ENCODE results near the gene DVL2. TPM values are rescaled to one million over a fixed set of nuclear protein-coding genes. Genes with fewer than 3 reads are reported as not detected.

Gene DVL2
- total RNA-seq, 4 donors from 2014 or later: 35.9 to 182 (median 69.2) TPM

DNA sequence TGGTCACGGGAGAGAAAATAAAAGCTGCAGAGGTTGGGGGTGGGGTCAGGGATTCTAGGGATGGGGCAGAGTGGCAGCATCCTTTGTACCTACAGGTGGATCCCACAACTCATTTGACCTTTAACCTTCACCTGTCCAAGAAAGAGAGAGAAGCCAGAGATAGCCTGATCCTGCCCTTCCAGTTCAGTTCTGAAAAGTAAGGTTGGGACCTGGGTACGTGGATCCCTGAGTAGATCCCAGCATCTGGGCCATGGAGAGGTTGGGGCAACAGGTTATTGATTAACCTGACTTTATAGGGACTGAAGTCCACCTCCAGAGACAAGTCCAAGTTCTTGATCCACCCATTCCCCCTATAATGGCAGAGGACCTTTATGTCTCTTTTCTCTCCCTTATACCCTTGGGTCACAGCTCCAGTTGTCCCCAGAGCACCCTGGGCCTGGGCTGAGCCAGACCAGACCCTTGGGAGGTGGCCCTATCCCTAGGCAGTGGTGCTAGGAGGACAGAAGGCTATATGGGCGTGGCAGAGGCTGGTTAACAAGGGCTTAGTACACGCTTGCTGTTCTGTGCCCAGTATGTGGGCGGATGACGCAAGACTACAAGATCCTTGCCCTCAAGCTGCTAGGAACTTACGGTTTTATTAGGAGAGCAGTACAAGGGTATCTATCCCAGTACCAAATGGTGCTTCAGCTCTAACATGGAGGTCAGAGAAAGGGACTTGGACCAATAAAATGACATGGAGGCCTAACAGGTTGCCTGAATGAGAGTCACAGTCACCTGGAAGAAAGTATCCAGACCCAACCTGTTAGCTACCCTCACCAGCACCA, 24.6 kb upstream of the DVL2 start:
- Histone ChIP-seq H3K9me3 (no peaks in the 10 kb centered on the region), H3K27ac (peak overlapping the region; percentile 88 to 96 (median 94)), H3K36me3 (peaks cover 0 to 10% (median 0%) of the 10 kb centered on the region in 4 donors), H3K4me1 (peaks cover 0 to 59% (median 31%) of the 10 kb centered on the region in 4 donors), H3K4me3 (peak overlapping the region in 1 of 4 donors; percentile 60), H3K27me3 (peaks cover 32% of the 10 kb centered on the region)
- intact Hi-C loops (cut with DNase I; ENCODE audit: low total_unique reads): no loop called here
- WGBS, 2 donors (ENCODE audit: low coverage in 1 of 2): 47 to 73% methylated on average over 2 to 7 of the region's 7 CpGs
- peak; percentile 85 for DNase-seq
- in situ Hi-C loops (cut with MboI; ENCODE audit: low pct_ligation_motif_present in 1 of 4, low pct_unique_long_range_greater_than_20kb in 1 of 4, low sequenced_read_pairs in 3 of 4): no loop called here
- TF ChIP-seq, protein P1, sequence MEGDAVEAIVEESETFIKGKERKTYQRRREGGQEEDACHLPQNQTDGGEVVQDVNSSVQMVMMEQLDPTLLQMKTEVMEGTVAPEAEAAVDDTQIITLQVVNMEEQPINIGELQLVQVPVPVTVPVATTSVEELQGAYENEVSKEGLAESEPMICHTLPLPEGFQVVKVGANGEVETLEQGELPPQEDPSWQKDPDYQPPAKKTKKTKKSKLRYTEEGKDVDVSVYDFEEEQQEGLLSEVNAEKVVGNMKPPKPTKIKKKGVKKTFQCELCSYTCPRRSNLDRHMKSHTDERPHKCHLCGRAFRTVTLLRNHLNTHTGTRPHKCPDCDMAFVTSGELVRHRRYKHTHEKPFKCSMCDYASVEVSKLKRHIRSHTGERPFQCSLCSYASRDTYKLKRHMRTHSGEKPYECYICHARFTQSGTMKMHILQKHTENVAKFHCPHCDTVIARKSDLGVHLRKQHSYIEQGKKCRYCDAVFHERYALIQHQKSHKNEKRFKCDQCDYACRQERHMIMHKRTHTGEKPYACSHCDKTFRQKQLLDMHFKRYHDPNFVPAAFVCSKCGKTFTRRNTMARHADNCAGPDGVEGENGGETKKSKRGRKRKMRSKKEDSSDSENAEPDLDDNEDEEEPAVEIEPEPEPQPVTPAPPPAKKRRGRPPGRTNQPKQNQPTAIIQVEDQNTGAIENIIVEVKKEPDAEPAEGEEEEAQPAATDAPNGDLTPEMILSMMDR (IDR thresholded peaks at IDR 0.05): no peak
- peak; percentile 84 for TF ChIP-seq POLR2A (IDR thresholded peaks at IDR 0.05)
- peak; percentile 65 for TF ChIP-seq EP300 (IDR thresholded peaks at IDR 0.05; ENCODE audit: low read depth)
- TF ChIP-seq POLR2AphosphoS5 (IDR thresholded peaks at IDR 0.05): peak; percentile 83 to 96 (median 90)

DNA sequence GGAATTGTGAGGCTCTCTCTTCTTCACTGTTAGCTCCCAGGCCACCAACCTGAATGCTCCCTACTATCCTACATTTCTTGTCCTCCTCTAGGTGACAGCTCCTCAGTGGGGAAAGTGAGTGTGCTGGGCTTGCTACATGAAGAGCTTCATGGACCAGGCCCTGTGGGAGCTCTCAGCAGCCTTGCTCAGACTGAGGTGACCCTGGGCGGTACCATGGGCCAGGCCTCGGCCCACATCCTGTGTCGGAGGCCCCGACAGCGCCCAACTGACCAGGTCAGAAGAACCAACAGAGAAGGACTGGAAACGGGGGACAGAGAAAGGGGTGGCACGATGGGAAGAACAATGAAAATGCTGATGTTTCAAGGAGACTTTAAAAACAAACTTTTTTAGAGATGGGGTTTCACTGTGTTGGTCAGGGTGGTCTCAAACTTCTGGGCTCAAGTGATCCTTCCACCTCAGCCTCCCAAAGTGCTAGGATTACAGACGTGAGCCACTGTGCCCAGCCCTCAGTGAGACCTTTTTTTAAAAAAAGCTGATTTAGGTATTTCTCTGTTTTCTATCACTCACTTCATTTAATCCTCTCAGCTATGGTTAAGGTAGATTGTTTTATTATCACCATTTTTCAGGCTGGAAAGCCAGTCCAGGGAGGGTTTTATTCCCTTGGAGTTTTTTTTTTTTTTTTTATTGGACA, 22.6 kb upstream of the DVL2 start:
- in situ Hi-C loops (cut with MboI; ENCODE audit: low pct_ligation_motif_present in 1 of 4, low pct_unique_long_range_greater_than_20kb in 1 of 4, low sequenced_read_pairs in 3 of 4): no loop called here
- H3K36me3 ChIP-seq: peaks cover 0 to 10% (median 0%) of the 10 kb centered on the region in 4 donors
- H3K27me3 ChIP-seq: peaks cover 13% of the 10 kb centered on the region
- intact Hi-C loops (cut with DNase I; ENCODE audit: low total_unique reads): no loop called here
- peak overlapping the region in 3 of 4 donors; percentile 92 to 96 (median 95) for H3K27ac ChIP-seq
- WGBS, 2 donors (ENCODE audit: low coverage in 1 of 2): 89 to 100% methylated on average over 1 to 8 of the region's 8 CpGs
- H3K4me1 ChIP-seq: peaks cover 5 to 49% (median 30%) of the 10 kb centered on the region in 4 donors
- no peak overlapping the region for H3K4me3 ChIP-seq
- H3K9me3 ChIP-seq: no peaks in the 10 kb centered on the region
- TF ChIP-seq POLR2A (IDR thresholded peaks at IDR 0.05) (peak; percentile 30), EP300 (IDR thresholded peaks at IDR 0.05; ENCODE audit: low read depth) (no peak), POLR2AphosphoS5 (IDR thresholded peaks at IDR 0.05) (peak in 1 of 3 donors; percentile 73)
- TF ChIP-seq, protein P1 (IDR thresholded peaks at IDR 0.05): no peak
- no peak for DNase-seq

DNA sequence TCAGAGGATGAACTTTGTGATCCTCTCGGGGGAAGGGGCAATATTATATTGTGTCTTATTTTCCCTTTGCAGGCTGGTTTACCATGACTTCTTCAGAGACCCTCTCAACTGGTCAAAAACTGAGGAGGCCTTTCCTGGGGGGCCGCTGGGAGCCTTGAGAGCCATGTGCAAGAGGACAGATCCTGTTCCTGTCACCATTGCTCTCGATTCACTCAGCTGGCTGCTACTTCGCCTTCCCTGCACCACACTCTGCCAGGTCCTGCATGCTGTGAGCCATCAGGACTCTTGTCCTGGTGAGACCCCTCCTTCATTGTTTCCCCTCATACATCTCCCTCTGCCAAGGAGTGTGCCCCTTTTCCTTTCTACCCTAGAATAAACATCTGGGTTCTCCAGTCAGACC, 20.2 kb upstream of the DVL2 start:
- Histone ChIP-seq H3K27ac (peak overlapping the region in 1 of 4 donors; percentile 0), H3K36me3 (peaks cover 0 to 10% (median 0%) of the 10 kb centered on the region in 4 donors), H3K9me3 (no peaks in the 10 kb centered on the region), H3K27me3 (no peaks in the 10 kb centered on the region), H3K4me1 (peaks cover 9 to 45% (median 34%) of the 10 kb centered on the region in 4 donors), H3K4me3 (no peak overlapping the region)
- in situ Hi-C loops (cut with MboI; ENCODE audit: low pct_ligation_motif_present in 1 of 4, low pct_unique_long_range_greater_than_20kb in 1 of 4, low sequenced_read_pairs in 3 of 4): no loop called here
- 60 to 87% methylated on average over 1 to 4 of the region's 4 CpGs for WGBS, 2 donors (ENCODE audit: low coverage in 1 of 2)
- TF ChIP-seq EP300 (IDR thresholded peaks at IDR 0.05; ENCODE audit: low read depth): no peak
- TF ChIP-seq POLR2A (IDR thresholded peaks at IDR 0.05): peak; percentile 17
- TF ChIP-seq, protein P1 (IDR thresholded peaks at IDR 0.05): no peak
- TF ChIP-seq POLR2AphosphoS5 (IDR thresholded peaks at IDR 0.05): peak in 1 of 3 donors; percentile 13
- DNase-seq: no peak
- intact Hi-C loops (cut with DNase I; ENCODE audit: low total_unique reads): no loop called here

DNA sequence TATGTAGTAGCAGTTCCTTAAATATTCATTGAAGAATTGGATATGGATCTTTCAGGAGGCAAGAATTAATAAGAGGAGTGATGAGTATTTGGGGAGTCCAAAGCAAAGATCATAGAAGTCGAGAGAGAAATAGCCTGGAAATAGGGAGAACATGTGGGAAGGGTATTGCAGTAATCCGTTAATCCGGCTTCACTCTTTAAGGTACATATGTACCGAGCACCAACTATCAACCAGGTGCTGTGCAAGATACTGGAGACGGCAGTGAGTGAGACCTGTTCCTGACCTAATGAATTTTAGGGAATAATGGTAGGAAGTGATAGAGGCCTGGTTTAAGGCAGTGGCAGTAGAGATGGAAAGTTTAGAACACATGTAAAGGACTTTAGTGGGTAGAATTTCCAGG, 18.8 kb upstream of the DVL2 start:
- 53 to 64% methylated on average over 5 of the region's 5 CpGs for WGBS, 2 donors (ENCODE audit: low coverage in 1 of 2)
- in situ Hi-C loops (cut with MboI; ENCODE audit: low pct_ligation_motif_present in 1 of 4, low pct_unique_long_range_greater_than_20kb in 1 of 4, low sequenced_read_pairs in 3 of 4) (no loop called here), intact Hi-C loops (cut with DNase I; ENCODE audit: low total_unique reads) (no loop called here)
- Histone ChIP-seq H3K27me3 (no peaks in the 10 kb centered on the region), H3K27ac (peak overlapping the region; percentile 95 to 100 (median 98)), H3K9me3 (no peaks in the 10 kb centered on the region), H3K4me3 (peak overlapping the region; percentile 60 to 100 (median 97)), H3K4me1 (peaks cover 14 to 50% (median 40%) of the 10 kb centered on the region in 4 donors), H3K36me3 (peaks cover 0 to 10% (median 0%) of the 10 kb centered on the region in 4 donors)
- TF ChIP-seq POLR2A (IDR thresholded peaks at IDR 0.05) (no peak), EP300 (IDR thresholded peaks at IDR 0.05; ENCODE audit: low read depth) (no peak), POLR2AphosphoS5 (IDR thresholded peaks at IDR 0.05) (no peak)
- TF ChIP-seq, protein P1 (IDR thresholded peaks at IDR 0.05): no peak
- DNase-seq: no peak
